GM03348 (cell line): Measurements from ENCODE around the gene BTNL3.

Source experiments
- DNase-seq: peaks from one replicate; pipeline ENCODE4 v3.0.0; 2012; ENCODE audit warnings: low spot score

BTNL3 gene

GRCh38 chr5:181047921-181048320 lies 59.3 kb downstream of the BTNL3 start:
- no peak for DNase-seq

- DNase-seq = no peak
These were observed 61.4 kb downstream of the BTNL3 start for GRCh38 chr5:181050016-181050415.

- DNase-seq = no peak
These were observed 63.4 kb downstream of the BTNL3 start for GRCh38 chr5:181051841-181052671.

GRCh38 chr5:181052672-181053487 lies 64.2 kb downstream of the BTNL3 start:
- DNase-seq = peak; percentile 44

- DNase-seq = no peak
These were observed 65.0 kb downstream of the BTNL3 start for GRCh38 chr5:181053488-181054121.

GRCh38 chr5:181054138-181054537 lies 65.5 kb downstream of the BTNL3 start:
- no peak for DNase-seq

- no peak for DNase-seq
These were observed 66.3 kb downstream of the BTNL3 start for GRCh38 chr5:181054871-181055459.
